Measurements from ENCODE around the gene CD3G. TPM values are rescaled to one million over a fixed set of nuclear protein-coding genes. Genes with fewer than 3 reads are reported as not detected.
A peak's percentile ranks its signal among the peaks of the same experiment; 100 is the strongest.

Gene CD3G
- total RNA-seq, 1 donor from 2014 or later: not detected

DNA sequence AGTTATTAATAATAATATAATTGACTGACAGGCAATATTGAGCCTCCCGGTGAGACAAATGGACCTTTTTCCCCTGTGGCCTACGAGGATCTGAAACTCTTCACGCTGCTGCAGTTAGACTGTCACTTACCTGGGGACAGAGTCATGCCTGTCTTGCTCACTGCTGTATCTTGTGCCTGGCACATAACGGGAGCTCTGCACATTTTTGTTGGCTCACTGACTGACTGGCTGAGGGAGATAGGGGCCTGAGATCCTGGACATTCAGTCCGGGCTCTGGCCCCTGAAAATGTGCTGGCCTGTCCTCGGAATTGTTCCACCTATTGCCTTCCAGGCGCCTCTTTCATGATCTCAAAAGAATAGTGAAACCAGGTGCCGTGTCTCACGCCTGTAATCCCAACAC is 896 bp upstream of the CD3G start:
- DNase-seq (no peak), ATAC-seq (ENCODE audit: low read depth) (no peak)
- Mint-ChIP-seq H3K27ac (no peak overlapping the region), H3K36me3 (ENCODE audit: low read depth) (no peaks in the 10 kb centered on the region), H3K4me1 (peaks cover 11% of the 10 kb centered on the region), H3K4me3 (no peak overlapping the region), H3K27me3 (peaks cover 5% of the 10 kb centered on the region), H3K9me3 (no peaks in the 10 kb centered on the region)
- TF ChIP-seq, protein P1, sequence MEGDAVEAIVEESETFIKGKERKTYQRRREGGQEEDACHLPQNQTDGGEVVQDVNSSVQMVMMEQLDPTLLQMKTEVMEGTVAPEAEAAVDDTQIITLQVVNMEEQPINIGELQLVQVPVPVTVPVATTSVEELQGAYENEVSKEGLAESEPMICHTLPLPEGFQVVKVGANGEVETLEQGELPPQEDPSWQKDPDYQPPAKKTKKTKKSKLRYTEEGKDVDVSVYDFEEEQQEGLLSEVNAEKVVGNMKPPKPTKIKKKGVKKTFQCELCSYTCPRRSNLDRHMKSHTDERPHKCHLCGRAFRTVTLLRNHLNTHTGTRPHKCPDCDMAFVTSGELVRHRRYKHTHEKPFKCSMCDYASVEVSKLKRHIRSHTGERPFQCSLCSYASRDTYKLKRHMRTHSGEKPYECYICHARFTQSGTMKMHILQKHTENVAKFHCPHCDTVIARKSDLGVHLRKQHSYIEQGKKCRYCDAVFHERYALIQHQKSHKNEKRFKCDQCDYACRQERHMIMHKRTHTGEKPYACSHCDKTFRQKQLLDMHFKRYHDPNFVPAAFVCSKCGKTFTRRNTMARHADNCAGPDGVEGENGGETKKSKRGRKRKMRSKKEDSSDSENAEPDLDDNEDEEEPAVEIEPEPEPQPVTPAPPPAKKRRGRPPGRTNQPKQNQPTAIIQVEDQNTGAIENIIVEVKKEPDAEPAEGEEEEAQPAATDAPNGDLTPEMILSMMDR (IDR thresholded peaks at IDR 0.05): no peak
- ChIA-PET POLR2A (no interaction called here), CTCF (interaction anchor here (1.1 kb wide), 1 partner anchor 145 kb away, joined by 4 read pairs; no protein-coding TSS in a partner anchor)
- intact Hi-C loops (cut with micrococcal nuclease): no loop called here

GRCh38 chr11:118349475-118349874 is 5.3 kb downstream of the CD3G start:
- POLR2A ChIA-PET: interaction anchor here (0.5 kb wide), 1 partner anchor 48 kb away, joined by 5 read pairs; no protein-coding TSS in a partner anchor
- Mint-ChIP-seq H3K4me3 (no peak overlapping the region), H3K9me3 (no peaks in the 10 kb centered on the region), H3K36me3 (ENCODE audit: low read depth) (no peaks in the 10 kb centered on the region), H3K27me3 (peaks cover 9% of the 10 kb centered on the region), H3K27ac (no peak overlapping the region), H3K4me1 (peaks cover 2% of the 10 kb centered on the region)
- DNase-seq (no peak), ATAC-seq (ENCODE audit: low read depth) (no peak)
- TF ChIP-seq, protein P1 (IDR thresholded peaks at IDR 0.05): no peak
- intact Hi-C loops (cut with micrococcal nuclease): no loop called here
- CTCF ChIA-PET: interaction anchor here (0.6 kb wide), 1 partner anchor 151 kb away, joined by 3 read pairs; no protein-coding TSS in a partner anchor

GRCh38 chr11:118353084-118353710 is 9.1 kb downstream of the CD3G start:
- intact Hi-C loops (cut with micrococcal nuclease): loop anchor here (1.0 kb wide), 2 partner anchors 57 to 155 kb away; no protein-coding TSS in a partner anchor
- H3K36me3 Mint-ChIP-seq (ENCODE audit: low read depth): no peaks in the 10 kb centered on the region
- ChIA-PET POLR2A (interaction anchor here (0.7 to 1.6 kb wide), 2 partner anchors 57 to 122 kb away, joined by 3 to 4 read pairs; no protein-coding TSS in a partner anchor), CTCF (interaction anchor here (1.0 to 6.4 kb wide), 6 partner anchors 13 to 181 kb away, joined by 3 to 39 read pairs (median 4); no protein-coding TSS in a partner anchor)
- no peak for ATAC-seq (ENCODE audit: low read depth)
- TF ChIP-seq, protein P1 (IDR thresholded peaks at IDR 0.05): peak; percentile 40
- no peak overlapping the region for H3K4me3 Mint-ChIP-seq
- no peak for DNase-seq
- H3K9me3 Mint-ChIP-seq: no peaks in the 10 kb centered on the region
- no peak overlapping the region for H3K27ac Mint-ChIP-seq
- peaks cover 4% of the 10 kb centered on the region for H3K27me3 Mint-ChIP-seq
- H3K4me1 Mint-ChIP-seq: peaks cover 2% of the 10 kb centered on the region

- Mint-ChIP-seq H3K9me3 (no peaks in the 10 kb centered on the region), H3K27me3 (no peaks in the 10 kb centered on the region), H3K4me3 (no peak overlapping the region), H3K36me3 (ENCODE audit: low read depth) (peaks cover 25% of the 10 kb centered on the region), H3K27ac (no peak overlapping the region), H3K4me1 (peaks cover 38% of the 10 kb centered on the region)
- DNase-seq (no peak), ATAC-seq (ENCODE audit: low read depth) (no peak)
- ChIA-PET CTCF (interaction anchor here (0.8 to 6.4 kb wide), 2 partner anchors 159 to 186 kb away, joined by 3 to 39 read pairs; no protein-coding TSS in a partner anchor), POLR2A (no interaction called here)
- intact Hi-C loops (cut with micrococcal nuclease): loop anchor here (2.0 to 5.0 kb wide), 3 partner anchors 131 to 569 kb away; partner anchors contain the start of genes ARCN1 and BCL9L
- TF ChIP-seq, protein P1 (IDR thresholded peaks at IDR 0.05): no peak
These were observed 13.9 kb downstream of the CD3G start for GRCh38 chr11:118358071-118358470.
